Keratinocyte (primary cell): ENCODE data around the gene FUCA1. TPM values are rescaled to one million over a fixed set of nuclear protein-coding genes. Genes with fewer than 3 reads are reported as not detected.

Source experiments
- DNase-seq: peaks from one replicate; pipeline ENCODE4 v3.0.0-alpha.2; 2011; ENCODE audit warnings: low read depth, missing footprints, low spot score
- FAIRE-seq: peaks from 2 replicates; lab custom pipeline; 2011; peaks lifted over from hg19 to GRCh38; lab: Jason Lieb, UNC
- H2AFZ ChIP-seq: 2 replicates; pipeline ENCODE4 v1.6.0; 2012; ENCODE audit warnings: low read length, control low read depth, inconsistent platforms; ENCODE audit not compliant: control insufficient read depth
- H3K27ac ChIP-seq: 2 replicates; pipeline ENCODE4 v1.5.1; 2011; ENCODE audit warnings: low read length; ENCODE audit not compliant: control insufficient read depth, insufficient read depth
- H3K27me3 ChIP-seq: 3 replicates; pipeline ENCODE4 v1.6.0; 2011; ENCODE audit warnings: low read length; ENCODE audit not compliant: control insufficient read depth, insufficient read depth; ENCODE audit errors: extremely low read depth
- H3K36me3 ChIP-seq, 2 experiments: 2 replicates in 1 of 2; 3 replicates in 1 of 2; pipeline ENCODE4 v1.5.1; 2011; ENCODE audit warnings: low read length in 2 of 2, mild to moderate bottlenecking in 1 of 2; ENCODE audit not compliant: control insufficient read depth in 2 of 2, insufficient read depth in 2 of 2; ENCODE audit errors: extremely low read depth in 1 of 2
- H3K4me1 ChIP-seq: 3 replicates; pipeline ENCODE4 v1.5.1; 2011; ENCODE audit warnings: low read length; ENCODE audit not compliant: control insufficient read depth, insufficient read depth; ENCODE audit errors: extremely low read depth
- H3K4me2 ChIP-seq: 3 replicates; pipeline ENCODE4 v1.6.0; 2011; ENCODE audit warnings: low read depth, low read length; ENCODE audit not compliant: control insufficient read depth, insufficient read depth; ENCODE audit errors: extremely low read depth
- H3K4me3 ChIP-seq, 3 experiments: fragments of 200-600 bp in 1 of 3; sonication (generic) in 1 of 3; 2 replicates in 2 of 3; 3 replicates in 1 of 3; pipeline ENCODE4 v1.5.1; 2011 to 2016; ENCODE audit warnings: low read length in 3 of 3, mild to moderate bottlenecking in 3 of 3, control low read depth in 2 of 3, inconsistent platforms in 1 of 3, low read depth in 1 of 3, mixed read lengths in 1 of 3, mixed run types in 1 of 3, moderate library complexity in 1 of 3; ENCODE audit not compliant: control insufficient read depth in 2 of 3, insufficient read depth in 2 of 3; ENCODE audit errors: extremely low read depth in 1 of 3
- H3K79me2 ChIP-seq: 2 replicates; pipeline ENCODE4 v1.6.0; 2012; ENCODE audit warnings: low read length; ENCODE audit not compliant: control insufficient read depth, insufficient read depth
- H3K9ac ChIP-seq: 3 replicates; pipeline ENCODE4 v1.6.0; 2011; ENCODE audit warnings: low read length; ENCODE audit not compliant: control insufficient read depth, insufficient read depth; ENCODE audit errors: extremely low read depth
- H3K9me1 ChIP-seq: 3 replicates; pipeline ENCODE4 v1.6.0; 2011; ENCODE audit warnings: low read length; ENCODE audit not compliant: control insufficient read depth, insufficient read depth; ENCODE audit errors: extremely low read depth
- H3K9me3 ChIP-seq: 2 replicates; pipeline ENCODE4 v1.5.1; 2012; ENCODE audit warnings: low read depth, low read length; ENCODE audit not compliant: control insufficient read depth
- H4K20me1 ChIP-seq: 3 replicates; pipeline ENCODE4 v1.6.0; 2011; ENCODE audit warnings: low read length; ENCODE audit not compliant: control insufficient read depth, insufficient read depth; ENCODE audit errors: extremely low read depth
- EZH2 ChIP-seq: IDR thresholded peaks from one replicate; pipeline ENCODE4 v1.6.1; 2012; ENCODE audit warnings: inconsistent platforms, mild to moderate bottlenecking, low read length, moderate library complexity
- dilution Hi-C: fragments of 300-500 bp; cut with MboI; formaldehyde crosslinking; loops from one replicate; pipeline ENCODE4 v1.7.0; 2020; ENCODE audit warnings: low sequenced_read_pairs; ENCODE audit not compliant: extremely low pct_ligation_motif_present
- polyA plus RNA-seq, 5 experiments: library from polyadenylated mRNA; depleted of rRNA in 3 of 5; stranded (reverse) in 3 of 5; stranded (forward) in 1 of 5; unstranded in 1 of 5; fragments of >200 nt; gene quantifications; 1 replicate in 1 of 5; 2 replicates in 3 of 5; 3 replicates in 1 of 5; pipeline versions ENCODE4 v1.2.1 to v1.2.3, GENCODE V29; 2011 to 2012; ENCODE audit warnings: missing spikeins in 2 of 5, low read depth in 1 of 5, low replicate concordance in 1 of 5
- TF ChIP-seq, protein P1 (sequence below), 3 experiments: IDR thresholded peaks in 1 of 3; conservative IDR thresholded peaks in 1 of 3; optimal IDR thresholded peaks in 1 of 3; 2 replicates in 2 of 3; 3 replicates in 1 of 3; pipeline versions ENCODE3 to v1.5.1; 2011; ENCODE audit warnings: low read length in 3 of 3, mild to moderate bottlenecking in 3 of 3, moderate library complexity in 2 of 3, control low read depth in 1 of 3, inconsistent platforms in 1 of 3; ENCODE audit not compliant: insufficient read depth in 2 of 3; ENCODE audit errors: extremely low read depth in 1 of 3

FUCA1 gene
- polyA plus RNA-seq, 1 donor (not counting 4 experiments of a cell fraction or from before 2014, with no cell fraction given) = 11.9 TPM

- no peak overlapping the region for H3K27ac ChIP-seq
Observed at GRCh38 chr1:23795676-23796465, 72.2 kb downstream of the FUCA1 start.

More at GRCh38 chr1:23795676-23796465, 72.2 kb downstream of the FUCA1 start:
- H3K9ac ChIP-seq = no peak overlapping the region
- no peaks in the 10 kb centered on the region for H3K27me3 ChIP-seq
- H3K79me2 ChIP-seq = peaks cover 22% of the 10 kb centered on the region
- DNase-seq (no peak), FAIRE-seq (no peak)
- H3K4me1 ChIP-seq = peaks cover 26% of the 10 kb centered on the region
- no peak overlapping the region for H2AFZ ChIP-seq
- no peak overlapping the region for H3K4me2 ChIP-seq
- H3K9me1 ChIP-seq = no peaks in the 10 kb centered on the region
- TF ChIP-seq, protein P1, sequence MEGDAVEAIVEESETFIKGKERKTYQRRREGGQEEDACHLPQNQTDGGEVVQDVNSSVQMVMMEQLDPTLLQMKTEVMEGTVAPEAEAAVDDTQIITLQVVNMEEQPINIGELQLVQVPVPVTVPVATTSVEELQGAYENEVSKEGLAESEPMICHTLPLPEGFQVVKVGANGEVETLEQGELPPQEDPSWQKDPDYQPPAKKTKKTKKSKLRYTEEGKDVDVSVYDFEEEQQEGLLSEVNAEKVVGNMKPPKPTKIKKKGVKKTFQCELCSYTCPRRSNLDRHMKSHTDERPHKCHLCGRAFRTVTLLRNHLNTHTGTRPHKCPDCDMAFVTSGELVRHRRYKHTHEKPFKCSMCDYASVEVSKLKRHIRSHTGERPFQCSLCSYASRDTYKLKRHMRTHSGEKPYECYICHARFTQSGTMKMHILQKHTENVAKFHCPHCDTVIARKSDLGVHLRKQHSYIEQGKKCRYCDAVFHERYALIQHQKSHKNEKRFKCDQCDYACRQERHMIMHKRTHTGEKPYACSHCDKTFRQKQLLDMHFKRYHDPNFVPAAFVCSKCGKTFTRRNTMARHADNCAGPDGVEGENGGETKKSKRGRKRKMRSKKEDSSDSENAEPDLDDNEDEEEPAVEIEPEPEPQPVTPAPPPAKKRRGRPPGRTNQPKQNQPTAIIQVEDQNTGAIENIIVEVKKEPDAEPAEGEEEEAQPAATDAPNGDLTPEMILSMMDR (optimal IDR thresholded peaks at IDR 0.05 in 1 of 3, IDR thresholded peaks at IDR 0.05 in 1 of 3, conservative IDR thresholded peaks at IDR 0.05 in 1 of 3; ENCODE audit: extremely low read depth in 1 of 3, insufficient read depth in 2 of 3, low read length in 3 of 3) = no peak
- TF ChIP-seq EZH2 = no peak
- no peaks in the 10 kb centered on the region for H4K20me1 ChIP-seq
- H3K9me3 ChIP-seq = no peaks in the 10 kb centered on the region
- dilution Hi-C loops = no loop called here
- no peak overlapping the region for H3K4me3 ChIP-seq
- peaks cover 34 to 38% of the 10 kb centered on the region in 2 experiments for H3K36me3 ChIP-seq

Other genes starting within 250 kb of the FUCA1 start
- 1,640 to 2,447 TPM (median 1,913 TPM) in 3 replicates for gene RPL11, start 176.5 kb downstream of the FUCA1 start, polyA plus RNA-seq
- gene ELOA, start 124.8 kb downstream of the FUCA1 start, polyA plus RNA-seq = 18.0 to 43.9 TPM (median 31.8 TPM) in 3 replicates
- 48.9 to 60.8 TPM (median 59.4 TPM) in 3 replicates for gene PITHD1, start 89.9 kb downstream of the FUCA1 start, polyA plus RNA-seq
- 51.7 to 81.7 TPM (median 73.9 TPM) in 3 replicates for gene LYPLA2, start 77.1 kb downstream of the FUCA1 start, polyA plus RNA-seq
- gene GALE, start 67.5 kb downstream of the FUCA1 start, polyA plus RNA-seq = 52.8 to 68.3 TPM (median 66.9 TPM) in 3 replicates
- 24.1 to 35.0 TPM (median 29.6 TPM) in 3 replicates for gene HMGCL, start 42.9 kb downstream of the FUCA1 start, polyA plus RNA-seq
- gene CNR2, start 45.1 kb upstream of the FUCA1 start, polyA plus RNA-seq = not detected in 3 replicates
- 62.7 to 87.1 TPM (median 74.3 TPM) in 3 replicates for gene PNRC2, start 91.5 kb upstream of the FUCA1 start, polyA plus RNA-seq
- gene SRSF10, start 112.0 kb upstream of the FUCA1 start, polyA plus RNA-seq = 68.4 to 116 TPM (median 75.2 TPM) in 3 replicates
- gene MYOM3, start 243.8 kb upstream of the FUCA1 start, polyA plus RNA-seq = 0.49 to 1.0 TPM (median 0.98 TPM) in 3 replicates